ENCODE data around the gene ABTB2. TPM values are rescaled to one million over a fixed set of nuclear protein-coding genes. Genes with fewer than 3 reads are reported as not detected.

Gene ABTB2
- polyA plus RNA-seq, 2 of the 4 experiments (the other 2 are of a cell fraction) = 8.9 to 15.4 TPM

GRCh38 chr11:34252651-34253050 is 105.2 kb downstream of the ABTB2 start:
- CTCF ChIA-PET = interaction anchor here (0.6 to 2.5 kb wide), 5 partner anchors 10 to 104 kb away, joined by 3 to 11 read pairs (median 3); no protein-coding TSS in a partner anchor
- no peak for TF ChIP-seq HDAC2 (IDR thresholded peaks at IDR 0.05)
- TF ChIP-seq MYC (IDR thresholded peaks at IDR 0.05; ENCODE audit: borderline replicate concordance, low read length) = no peak
- no peak for TF ChIP-seq CEBPB (IDR thresholded peaks at IDR 0.05)
- TF ChIP-seq NFE2L2 (conservative IDR thresholded peaks at IDR 0.05; ENCODE audit: low read length) = no peak
- TF ChIP-seq RCOR1 (IDR thresholded peaks at IDR 0.05; ENCODE audit: low read depth, low read length) = no peak
- no peak for TF ChIP-seq SMC3 (IDR thresholded peaks at IDR 0.05)
- TF ChIP-seq RAD21 (conservative IDR thresholded peaks at IDR 0.05 in 1 of 2, IDR thresholded peaks at IDR 0.05 in 1 of 2) = no peak
- TF ChIP-seq ATOH8 (CRISPR knock-in tag; IDR thresholded peaks at IDR 0.05; ENCODE audit: low read depth) = no peak
- no peak for TF ChIP-seq NPAS2 (CRISPR knock-in tag; IDR thresholded peaks at IDR 0.05; ENCODE audit: borderline replicate concordance)
- TF ChIP-seq POLR2AphosphoS2 (conservative IDR thresholded peaks at IDR 0.05; ENCODE audit: low read length) = no peak
- no peak overlapping the region for H3K4me3 ChIP-seq

GRCh38 chr11:34252015-34252414 is 105.8 kb downstream of the ABTB2 start:
- H3K27ac ChIP-seq = peak overlapping the region in 1 of 2 experiments; percentile 39; a peak in 4 of 6 replicates
- FAIRE-seq (no peak), ATAC-seq (peak; percentile 4 to 19; a peak in 3 of 6 replicates), DNase-seq (ENCODE audit: low read depth in 1 of 2, low spot score in 1 of 2) (no peak)
- CTCF ChIA-PET = interaction anchor here (0.8 to 2.5 kb wide), 4 partner anchors 10 to 105 kb away, joined by 3 to 11 read pairs (median 6); no protein-coding TSS in a partner anchor
- no peaks in the 10 kb centered on the region for H3K9me3 ChIP-seq
- WGBS (ENCODE audit: missing lambda C conversion rate) = 86% methylated on average over 7 of the region's 7 CpGs
- no peak overlapping the region for H3K4me3 ChIP-seq
- H3K4me2 ChIP-seq = peak overlapping the region; percentile 50
- POLR2A ChIA-PET = interaction anchor here (1.0 to 1.2 kb wide), 2 partner anchors 11 to 106 kb away, joined by 3 to 6 read pairs; partner anchors contain the start of gene ABTB2
- peaks cover 61% of the 10 kb centered on the region for H3K4me1 ChIP-seq
- TF ChIP-seq MAX (IDR thresholded peaks at IDR 0.05) = no peak
- TF ChIP-seq JUN (IDR thresholded peaks at IDR 0.05) = no peak
- no peak for TF ChIP-seq CHD4 (IDR thresholded peaks at IDR 0.05; ENCODE audit: borderline replicate concordance)
- TF ChIP-seq JUNB (IDR thresholded peaks at IDR 0.05) = no peak
- TF ChIP-seq NFE2L2 (conservative IDR thresholded peaks at IDR 0.05; ENCODE audit: low read length) = no peak
- TF ChIP-seq HDAC2 (IDR thresholded peaks at IDR 0.05) = no peak
- TF ChIP-seq POLR2AphosphoS2 (conservative IDR thresholded peaks at IDR 0.05; ENCODE audit: low read length) = no peak
- no peak for TF ChIP-seq RNF2 (IDR thresholded peaks at IDR 0.05; ENCODE audit: borderline replicate concordance, low read depth)
- no peak for TF ChIP-seq ZSCAN20 (CRISPR knock-in tag; IDR thresholded peaks at IDR 0.05)
- TF ChIP-seq KDM1A (IDR thresholded peaks at IDR 0.05; ENCODE audit: low read depth) = no peak
- no peak for TF ChIP-seq RFX5 (IDR thresholded peaks at IDR 0.05)
- TF ChIP-seq ATOH8 (CRISPR knock-in tag; IDR thresholded peaks at IDR 0.05; ENCODE audit: low read depth) = no peak
- TF ChIP-seq EHF (CRISPR knock-in tag; IDR thresholded peaks at IDR 0.05) = no peak
- no peak for TF ChIP-seq SREBF2 (IDR thresholded peaks at IDR 0.05)
- TF ChIP-seq EP300 (IDR thresholded peaks at IDR 0.05) = no peak

More at GRCh38 chr11:34252651-34253050, 105.2 kb downstream of the ABTB2 start:
- POLR2A ChIA-PET = no interaction called here
- peak overlapping the region in 1 of 2 experiments; percentile 39; a peak in 3 of 6 replicates for H3K27ac ChIP-seq
- peaks cover 60% of the 10 kb centered on the region for H3K4me1 ChIP-seq
- no peak for FAIRE-seq
- no peak for DNase-seq (ENCODE audit: low read depth in 1 of 2, low spot score in 1 of 2)
- 0 out of 6 replicates have a peak, but pooled peaks of 1 of the 2 experiments have one; percentile 12 for ATAC-seq
- WGBS (ENCODE audit: missing lambda C conversion rate) = 80% methylated on average over 2 of the region's 3 CpGs
- H3K4me2 ChIP-seq = no peak overlapping the region; the same call in 2 of the 3 replicates
- H3K9me3 ChIP-seq = no peaks in the 10 kb centered on the region

- ATAC-seq (peak; percentile 15 to 17; a peak in 4 of 6 replicates), DNase-seq (ENCODE audit: low read depth in 1 of 2, low spot score in 1 of 2) (no peak), FAIRE-seq (no peak)
- ChIA-PET CTCF (interaction anchor here (1.3 to 2.5 kb wide), 2 partner anchors 11 to 77 kb away, joined by 7 to 11 read pairs; no protein-coding TSS in a partner anchor), POLR2A (interaction anchor here (1.0 to 1.2 kb wide), 2 partner anchors 11 to 106 kb away, joined by 3 to 6 read pairs; partner anchors contain the start of gene ABTB2)
- H3K4me3 ChIP-seq = no peak overlapping the region
- H3K27ac ChIP-seq = peak overlapping the region in 1 of 2 experiments; percentile 39; a peak in 4 of 6 replicates
- H3K4me1 ChIP-seq = peaks cover 61% of the 10 kb centered on the region
- H3K4me2 ChIP-seq = peak overlapping the region; percentile 50
- H3K9me3 ChIP-seq = no peaks in the 10 kb centered on the region
- 41% methylated on average over 3 of the region's 3 CpGs for WGBS (ENCODE audit: missing lambda C conversion rate)
- TF ChIP-seq NPAS2 (CRISPR knock-in tag; IDR thresholded peaks at IDR 0.05; ENCODE audit: borderline replicate concordance) (no peak), FOXS1 (CRISPR knock-in tag; IDR thresholded peaks at IDR 0.05) (no peak), REST (IDR thresholded peaks at IDR 0.05) (no peak), POLR2AphosphoS2 (conservative IDR thresholded peaks at IDR 0.05; ENCODE audit: low read length) (no peak), CHD4 (IDR thresholded peaks at IDR 0.05; ENCODE audit: borderline replicate concordance) (no peak), ATOH8 (CRISPR knock-in tag; IDR thresholded peaks at IDR 0.05; ENCODE audit: low read depth) (no peak), HMGXB4 (CRISPR knock-in tag; IDR thresholded peaks at IDR 0.05; ENCODE audit: borderline replicate concordance) (no peak)
These were observed 106.2 kb downstream of the ABTB2 start for GRCh38 chr11:34251589-34251980.

Measured in A549 (cell line).